Measurements from ENCODE around the gene C1RL. TPM values are rescaled to one million over a fixed set of nuclear protein-coding genes. Genes with fewer than 3 reads are reported as not detected.

The C1RL gene
- total RNA-seq, 1 donor from 2014 or later, result 58.5 TPM

GRCh38 chr12:7106082-7106481 is 2.9 kb downstream of the C1RL start:
- no peaks in the 10 kb centered on the region for H3K27me3 Mint-ChIP-seq (ENCODE audit: low read depth)
- peaks cover 16% of the 10 kb centered on the region for H3K4me1 Mint-ChIP-seq
- no peak for DNase-seq (ENCODE audit: low spot score in 2 of 2, unreplicated experiment in 2 of 2)
- H3K36me3 Mint-ChIP-seq, result peaks cover 18% of the 10 kb centered on the region
- H3K4me3 Mint-ChIP-seq, result no peak overlapping the region
- peaks cover 14% of the 10 kb centered on the region for H3K9me3 Mint-ChIP-seq
- no peak for TF ChIP-seq CTCF (IDR thresholded peaks at IDR 0.05; ENCODE audit: unreplicated experiment)
- no peak overlapping the region for H3K27ac Mint-ChIP-seq

- Mint-ChIP-seq H3K4me3 (no peak overlapping the region), H3K27ac (no peak overlapping the region), H3K36me3 (peaks cover 23% of the 10 kb centered on the region), H3K27me3 (ENCODE audit: low read depth) (no peaks in the 10 kb centered on the region), H3K4me1 (peaks cover 10% of the 10 kb centered on the region), H3K9me3 (peaks cover 14% of the 10 kb centered on the region)
- DNase-seq (ENCODE audit: low spot score in 2 of 2, unreplicated experiment in 2 of 2), result no peak
- no peak for TF ChIP-seq CTCF (IDR thresholded peaks at IDR 0.05; ENCODE audit: unreplicated experiment)
These were observed 5.0 kb downstream of the C1RL start for GRCh38 chr12:7103837-7104584.

- H3K36me3 Mint-ChIP-seq, result peaks cover 31% of the 10 kb centered on the region
- no peak overlapping the region for H3K4me3 Mint-ChIP-seq
- peaks cover 1% of the 10 kb centered on the region for H3K4me1 Mint-ChIP-seq
- no peak overlapping the region for H3K27ac Mint-ChIP-seq
- DNase-seq (ENCODE audit: low spot score in 2 of 2, unreplicated experiment in 2 of 2), result no peak
- no peaks in the 10 kb centered on the region for H3K27me3 Mint-ChIP-seq (ENCODE audit: low read depth)
- TF ChIP-seq CTCF (IDR thresholded peaks at IDR 0.05; ENCODE audit: unreplicated experiment), result no peak
- H3K9me3 Mint-ChIP-seq, result peaks cover 14% of the 10 kb centered on the region
These were observed 6.4 kb downstream of the C1RL start for GRCh38 chr12:7102582-7102981.

- Mint-ChIP-seq H3K4me1 (no peaks in the 10 kb centered on the region), H3K27ac (no peak overlapping the region), H3K4me3 (no peak overlapping the region), H3K9me3 (peaks cover 13% of the 10 kb centered on the region), H3K27me3 (ENCODE audit: low read depth) (no peaks in the 10 kb centered on the region), H3K36me3 (peaks cover 33% of the 10 kb centered on the region)
- no peak for TF ChIP-seq CTCF (IDR thresholded peaks at IDR 0.05; ENCODE audit: unreplicated experiment)
- no peak for DNase-seq (ENCODE audit: low spot score in 2 of 2, unreplicated experiment in 2 of 2)
These were observed 7.3 kb downstream of the C1RL start for GRCh38 chr12:7101694-7102131.

- H3K36me3 Mint-ChIP-seq, result peaks cover 29% of the 10 kb centered on the region
- no peak for DNase-seq (ENCODE audit: low spot score in 2 of 2, unreplicated experiment in 2 of 2)
- H3K9me3 Mint-ChIP-seq, result peaks cover 8% of the 10 kb centered on the region
- no peak overlapping the region for H3K27ac Mint-ChIP-seq
- H3K4me1 Mint-ChIP-seq, result no peaks in the 10 kb centered on the region
- TF ChIP-seq CTCF (IDR thresholded peaks at IDR 0.05; ENCODE audit: unreplicated experiment), result no peak
- H3K27me3 Mint-ChIP-seq (ENCODE audit: low read depth), result no peaks in the 10 kb centered on the region
- H3K4me3 Mint-ChIP-seq, result no peak overlapping the region
These were observed 7.8 kb downstream of the C1RL start for GRCh38 chr12:7101047-7101693.

Measured in mesothelial cell of epicardium (in vitro differentiated cells).